A549 (cell line): Measurements from ENCODE around the gene ST8SIA1.

Source experiments
- ATOH8 ChIP-seq: fragments of 250-450 bp; sonication (Bioruptor Pico); IDR thresholded peaks from 2 replicates; pipeline ENCODE4 v1.5.0; 2020; ENCODE audit warnings: low read depth, mild to moderate bottlenecking, moderate library complexity
- RAD21 ChIP-seq, 2 experiments: fragments of >200 bp in 1 of 2; sonication (Bioruptor Twin) in 1 of 2; formaldehyde crosslinking in 1 of 2; IDR thresholded peaks in 1 of 2; conservative IDR thresholded peaks in 1 of 2; 2 replicates in 1 of 2; 3 replicates in 1 of 2; pipeline ENCODE4 v1.6.1; 2012 to 2018; ENCODE audit warnings: inconsistent platforms in 1 of 2
- TF ChIP-seq, protein P1 (sequence below): fragments of >200 bp; sonication (Bioruptor Twin); formaldehyde crosslinking; IDR thresholded peaks from 3 replicates; pipeline ENCODE4 v1.5.1; 2016

DNA sequence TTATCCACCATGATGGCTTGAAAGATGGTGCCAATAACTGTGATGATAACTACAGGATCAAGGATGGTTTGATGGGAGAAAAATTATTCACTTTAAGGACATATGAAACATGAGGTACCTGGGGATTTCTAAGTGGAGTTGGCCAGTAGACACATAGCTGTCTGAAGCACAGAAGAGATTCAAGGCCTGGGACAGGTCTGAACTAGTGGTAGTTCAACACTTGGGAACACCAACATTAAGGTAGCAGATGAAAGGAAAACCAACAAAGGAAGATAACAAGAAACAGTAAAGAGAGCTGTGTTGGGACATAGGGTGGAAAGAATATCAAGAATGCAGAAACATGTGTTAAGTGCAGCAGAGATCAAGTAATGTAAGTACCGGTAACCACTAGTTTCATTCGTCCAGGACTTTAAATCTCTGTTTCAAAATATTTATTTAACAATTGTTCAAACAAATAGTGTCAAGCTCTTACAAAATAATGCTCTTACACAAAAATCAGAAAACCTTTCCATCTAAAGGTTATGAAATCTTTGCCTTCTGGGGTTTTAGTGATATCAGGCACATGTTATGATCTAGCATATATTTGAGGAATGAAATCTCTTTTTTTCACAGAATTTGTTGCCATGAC, 104.7 kb downstream of the ST8SIA1 start:
- TF ChIP-seq RAD21 (conservative IDR thresholded peaks at IDR 0.05 in 1 of 2, IDR thresholded peaks at IDR 0.05 in 1 of 2), result no peak; a peak in 1 of 5 replicates
- TF ChIP-seq, protein P1, sequence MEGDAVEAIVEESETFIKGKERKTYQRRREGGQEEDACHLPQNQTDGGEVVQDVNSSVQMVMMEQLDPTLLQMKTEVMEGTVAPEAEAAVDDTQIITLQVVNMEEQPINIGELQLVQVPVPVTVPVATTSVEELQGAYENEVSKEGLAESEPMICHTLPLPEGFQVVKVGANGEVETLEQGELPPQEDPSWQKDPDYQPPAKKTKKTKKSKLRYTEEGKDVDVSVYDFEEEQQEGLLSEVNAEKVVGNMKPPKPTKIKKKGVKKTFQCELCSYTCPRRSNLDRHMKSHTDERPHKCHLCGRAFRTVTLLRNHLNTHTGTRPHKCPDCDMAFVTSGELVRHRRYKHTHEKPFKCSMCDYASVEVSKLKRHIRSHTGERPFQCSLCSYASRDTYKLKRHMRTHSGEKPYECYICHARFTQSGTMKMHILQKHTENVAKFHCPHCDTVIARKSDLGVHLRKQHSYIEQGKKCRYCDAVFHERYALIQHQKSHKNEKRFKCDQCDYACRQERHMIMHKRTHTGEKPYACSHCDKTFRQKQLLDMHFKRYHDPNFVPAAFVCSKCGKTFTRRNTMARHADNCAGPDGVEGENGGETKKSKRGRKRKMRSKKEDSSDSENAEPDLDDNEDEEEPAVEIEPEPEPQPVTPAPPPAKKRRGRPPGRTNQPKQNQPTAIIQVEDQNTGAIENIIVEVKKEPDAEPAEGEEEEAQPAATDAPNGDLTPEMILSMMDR, result no peak
- TF ChIP-seq ATOH8 (CRISPR knock-in tag), result no peak
